Liver (tissue), 9 donors: Measurements from ENCODE around the gene SLC9A1. TPM values are rescaled to one million over a fixed set of nuclear protein-coding genes. Genes with fewer than 3 reads are reported as not detected.

Experiments
- DNase-seq: peaks from one replicate; pipeline ENCODE4 v3.0.0-alpha.2; 2017; ENCODE audit warnings: low spot score
- H3K27ac ChIP-seq, 2 donors: one replicate each; pipeline ENCODE4 v1.7.0; 2013; ENCODE audit warnings: inconsistent platforms in 2 of 2, low read length in 2 of 2, control low read depth in 1 of 2, low read depth in 1 of 2, mild to moderate bottlenecking in 1 of 2
- H3K27me3 ChIP-seq, 4 donors: one replicate each; pipeline versions ENCODE4 v1.6.1 to v1.7.0; 2013; ENCODE audit warnings: low read length in 3 of 4, inconsistent platforms in 1 of 4, mild to moderate bottlenecking in 1 of 4, moderate library complexity in 1 of 4; ENCODE audit not compliant: control insufficient read depth in 4 of 4, insufficient read depth in 4 of 4
- H3K36me3 ChIP-seq, 4 donors: one replicate each; pipeline versions ENCODE4 v1.6.1 to v1.7.0; 2013; ENCODE audit warnings: low read length in 3 of 4, mild to moderate bottlenecking in 3 of 4, low read depth in 1 of 4, moderate library complexity in 1 of 4; ENCODE audit not compliant: control insufficient read depth in 4 of 4, insufficient read depth in 3 of 4
- H3K4me1 ChIP-seq, 4 donors: one replicate each; pipeline versions ENCODE4 v1.6.1 to v1.7.0; 2013; ENCODE audit warnings: low read length in 3 of 4, mild to moderate bottlenecking in 3 of 4, moderate library complexity in 1 of 4; ENCODE audit not compliant: control insufficient read depth in 4 of 4, insufficient read depth in 4 of 4
- H3K4me3 ChIP-seq, 3 donors: one replicate each; pipeline versions ENCODE4 v1.6.1 to v1.7.0; 2013; ENCODE audit warnings: low read length in 3 of 3, control low read depth in 1 of 3, low read depth in 1 of 3, mild to moderate bottlenecking in 1 of 3
- H3K9ac ChIP-seq, 2 donors: one replicate each; pipeline ENCODE4 v1.7.0; 2013; ENCODE audit warnings: low read length in 2 of 2, mild to moderate bottlenecking in 2 of 2, moderate library complexity in 2 of 2, control low read depth in 1 of 2, low read depth in 1 of 2
- H3K9me3 ChIP-seq, 4 donors: one replicate each; pipeline versions ENCODE4 v1.6.1 to v1.7.0; 2013; ENCODE audit warnings: low read length in 3 of 4; ENCODE audit not compliant: control insufficient read depth in 4 of 4
- EGR1 ChIP-seq, 2 donors: IDR thresholded peaks; 2 replicates each; pipeline ENCODE4 v1.6.1; 2016 to 2018; ENCODE audit warnings: antibody characterized with exemption in 2 of 2, low read depth in 2 of 2
- FOXA1 ChIP-seq: IDR thresholded peaks from 2 replicates; pipeline ENCODE4 v1.6.1; 2016; ENCODE audit warnings: antibody characterized with exemption
- FOXA2 ChIP-seq: IDR thresholded peaks from 2 replicates; pipeline ENCODE4 v1.6.1; 2016; ENCODE audit warnings: antibody characterized with exemption
- GABPA ChIP-seq, 2 donors: IDR thresholded peaks in 1 of 2; conservative IDR thresholded peaks in 1 of 2; 2 replicates each; pipeline ENCODE4 v1.6.1; 2016; ENCODE audit warnings: antibody characterized with exemption in 2 of 2, mild to moderate bottlenecking in 1 of 2, moderate library complexity in 1 of 2
- HNF4A ChIP-seq, 2 donors: conservative IDR thresholded peaks; 2 replicates each; pipeline ENCODE4 v1.6.1; 2016; ENCODE audit warnings: antibody characterized with exemption in 2 of 2, mild to moderate bottlenecking in 2 of 2
- HNF4G ChIP-seq: IDR thresholded peaks from 2 replicates; pipeline ENCODE4 v1.6.1; 2016; ENCODE audit warnings: antibody characterized with exemption
- JUND ChIP-seq, 2 donors: IDR thresholded peaks; 2 replicates each; pipeline ENCODE4 v1.6.1; 2016; ENCODE audit warnings: antibody characterized with exemption in 2 of 2
- NR2F2 ChIP-seq: IDR thresholded peaks from 2 replicates; pipeline ENCODE4 v1.6.1; 2016; ENCODE audit warnings: antibody characterized with exemption
- RAD21 ChIP-seq, 2 donors: IDR thresholded peaks; 2 replicates each; pipeline ENCODE4 v1.6.1; 2016; ENCODE audit warnings: antibody characterized with exemption in 2 of 2, mild to moderate bottlenecking in 2 of 2
- RXRA ChIP-seq, 2 donors: IDR thresholded peaks; 2 replicates each; pipeline ENCODE4 v1.6.1; 2017 to 2018; ENCODE audit warnings: antibody characterized with exemption in 2 of 2, mild to moderate bottlenecking in 1 of 2
- SP1 ChIP-seq: IDR thresholded peaks from 2 replicates; pipeline ENCODE4 v1.6.1; 2018; ENCODE audit warnings: antibody characterized with exemption, mild to moderate bottlenecking
- TAF1 ChIP-seq: conservative IDR thresholded peaks from 2 replicates; pipeline ENCODE4 v1.6.1; 2016; ENCODE audit warnings: antibody characterized with exemption, mild to moderate bottlenecking
- YY1 ChIP-seq: IDR thresholded peaks from 2 replicates; pipeline ENCODE4 v1.6.1; 2016; ENCODE audit warnings: antibody characterized with exemption, mild to moderate bottlenecking
- WGBS: extraction: QIAGEN DNeasy Blood & Tissue Kit; methylation state at CpG from one replicate; pipeline ENCODE4 v1.1.7; 2013; 5-methylcytosine and 5-hydroxymethylcytosine counted together
- polyA plus RNA-seq, 2 donors: library from polyadenylated mRNA; stranded (reverse) in 1 of 2; unstranded in 1 of 2; fragments of 200-250 nt in 1 of 2; fragments of >200 nt in 1 of 2; fragmentation: Nextera tagmentation in 1 of 2; extraction: Ambion mirVana in 1 of 2; gene quantifications; one replicate each; pipeline versions ENCODE4 v1.2.1 to v1.2.3, GENCODE V29; 2013 to 2015
- total RNA-seq, 2 donors: library from RNA; depleted of rRNA; stranded (reverse); fragments of >200 nt; gene quantifications; one replicate each; pipeline ENCODE4 v1.2.3, GENCODE V29; 2014
- TF ChIP-seq, protein P1 (sequence below): IDR thresholded peaks from 2 replicates; pipeline ENCODE4 v1.6.1; 2016; ENCODE audit warnings: antibody characterized with exemption
- TF ChIP-seq, protein P2 (sequence below): IDR thresholded peaks from 2 replicates; pipeline ENCODE4 v1.6.1; 2016; ENCODE audit warnings: antibody characterized with exemption
- TF ChIP-seq, protein P3 (sequence below): IDR thresholded peaks from 2 replicates; pipeline ENCODE4 v1.6.1; 2016; ENCODE audit warnings: antibody characterized with exemption
- TF ChIP-seq, protein P4 (sequence below): fragments of 150-350 bp; IDR thresholded peaks from 2 replicates; pipeline ENCODE4 v1.5.1; 2017; ENCODE audit warnings: improper control_type of control experiment, low read depth, low read length; ENCODE audit not compliant: missing input control
- TF ChIP-seq, protein P5 (sequence below): IDR thresholded peaks from 2 replicates; pipeline ENCODE4 v1.6.1; 2016; ENCODE audit warnings: antibody characterized with exemption, mild to moderate bottlenecking
- donor health status: healthy.
- donor health status: healthy.
- donor health status: healthy.
- donor health status: healthy.
- donor health status: healthy.

SLC9A1 gene
- total and polyA plus RNA-seq, 4 donors = 1.3 to 3.2 (median 1.5) TPM

DNA sequence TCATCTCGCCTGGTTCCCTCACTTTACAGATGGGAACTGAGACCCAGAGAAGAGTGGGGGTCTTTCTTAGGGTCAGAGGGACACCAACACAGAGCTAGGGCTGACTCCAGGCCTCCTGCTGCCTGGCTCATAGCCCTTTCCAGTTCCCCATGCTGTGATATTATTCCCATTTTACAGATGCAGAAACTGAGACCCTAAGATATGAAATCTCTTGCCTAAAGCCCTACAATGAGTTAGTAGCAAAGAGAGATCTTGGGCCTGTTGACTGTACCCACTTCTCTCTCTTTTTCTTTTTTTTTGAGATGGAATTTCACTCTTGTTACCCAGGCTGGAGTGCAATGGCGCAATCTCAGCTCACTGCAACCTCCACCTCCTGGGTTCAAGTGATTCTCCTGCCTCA lies 49.9 kb downstream of the SLC9A1 start:
- no peaks in the 10 kb centered on the region for H3K9me3 ChIP-seq
- WGBS = 100% methylated on average over 2 of the region's 2 CpGs
- H3K4me1 ChIP-seq = peaks cover 8 to 23% (median 17%) of the 10 kb centered on the region in 4 donors
- no peak overlapping the region for H3K27ac ChIP-seq
- TF ChIP-seq FOXA2 = no peak
- no peak for TF ChIP-seq HNF4G
- TF ChIP-seq, protein P1, sequence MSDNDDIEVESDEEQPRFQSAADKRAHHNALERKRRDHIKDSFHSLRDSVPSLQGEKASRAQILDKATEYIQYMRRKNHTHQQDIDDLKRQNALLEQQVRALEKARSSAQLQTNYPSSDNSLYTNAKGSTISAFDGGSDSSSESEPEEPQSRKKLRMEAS = no peak
- no peak for TF ChIP-seq SP1
- TF ChIP-seq GABPA (IDR thresholded peaks at IDR 0.05 in 1 of 2, conservative IDR thresholded peaks at IDR 0.05 in 1 of 2) = no peak
- TF ChIP-seq, protein P2, sequence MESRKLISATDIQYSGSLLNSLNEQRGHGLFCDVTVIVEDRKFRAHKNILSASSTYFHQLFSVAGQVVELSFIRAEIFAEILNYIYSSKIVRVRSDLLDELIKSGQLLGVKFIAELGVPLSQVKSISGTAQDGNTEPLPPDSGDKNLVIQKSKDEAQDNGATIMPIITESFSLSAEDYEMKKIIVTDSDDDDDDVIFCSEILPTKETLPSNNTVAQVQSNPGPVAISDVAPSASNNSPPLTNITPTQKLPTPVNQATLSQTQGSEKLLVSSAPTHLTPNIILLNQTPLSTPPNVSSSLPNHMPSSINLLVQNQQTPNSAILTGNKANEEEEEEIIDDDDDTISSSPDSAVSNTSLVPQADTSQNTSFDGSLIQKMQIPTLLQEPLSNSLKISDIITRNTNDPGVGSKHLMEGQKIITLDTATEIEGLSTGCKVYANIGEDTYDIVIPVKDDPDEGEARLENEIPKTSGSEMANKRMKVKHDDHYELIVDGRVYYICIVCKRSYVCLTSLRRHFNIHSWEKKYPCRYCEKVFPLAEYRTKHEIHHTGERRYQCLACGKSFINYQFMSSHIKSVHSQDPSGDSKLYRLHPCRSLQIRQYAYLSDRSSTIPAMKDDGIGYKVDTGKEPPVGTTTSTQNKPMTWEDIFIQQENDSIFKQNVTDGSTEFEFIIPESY = no peak
- TF ChIP-seq, protein P3, sequence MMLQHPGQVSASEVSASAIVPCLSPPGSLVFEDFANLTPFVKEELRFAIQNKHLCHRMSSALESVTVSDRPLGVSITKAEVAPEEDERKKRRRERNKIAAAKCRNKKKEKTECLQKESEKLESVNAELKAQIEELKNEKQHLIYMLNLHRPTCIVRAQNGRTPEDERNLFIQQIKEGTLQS = no peak
- TF ChIP-seq EGR1 (IDR thresholded peaks at IDR 0.05; ENCODE audit: low read depth in 2 of 2) = no peak
- DNase-seq = no peak
- H3K27me3 ChIP-seq = no peaks in the 10 kb centered on the region
- no peak overlapping the region for H3K4me3 ChIP-seq
- H3K9ac ChIP-seq = no peak overlapping the region
- peaks cover 0 to 2% (median 0%) of the 10 kb centered on the region in 4 donors for H3K36me3 ChIP-seq

DNA sequence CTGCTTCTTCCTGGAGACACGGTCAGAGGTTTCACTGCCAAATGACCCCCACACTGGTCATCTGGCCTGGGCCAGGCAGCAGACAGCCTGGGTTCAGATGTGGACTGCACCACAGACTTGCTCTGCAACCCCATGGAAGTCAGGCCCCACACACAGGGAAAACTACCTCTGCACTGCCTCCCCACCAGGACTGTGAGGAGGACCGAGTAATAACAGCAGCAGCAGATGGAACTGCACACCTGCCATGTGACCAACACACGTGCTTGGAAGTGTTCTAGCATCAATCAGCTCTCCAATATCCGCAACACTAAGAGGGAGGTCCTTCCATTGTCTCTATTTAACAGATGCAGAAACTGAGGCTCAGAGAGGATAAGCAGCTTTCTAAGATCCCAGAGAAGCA lies 51.4 kb downstream of the SLC9A1 start:
- H3K4me3 ChIP-seq = no peak overlapping the region
- H3K4me1 ChIP-seq = peaks cover 2 to 17% (median 10%) of the 10 kb centered on the region in 4 donors
- H3K9ac ChIP-seq = no peak overlapping the region
- no peaks in the 10 kb centered on the region for H3K9me3 ChIP-seq
- peaks cover 0 to 2% (median 0%) of the 10 kb centered on the region in 4 donors for H3K36me3 ChIP-seq
- 69% methylated on average over 4 of the region's 4 CpGs for WGBS
- H3K27me3 ChIP-seq = no peaks in the 10 kb centered on the region
- TF ChIP-seq FOXA2 = no peak
- no peak for TF ChIP-seq FOXA1
- TF ChIP-seq, protein P4, sequence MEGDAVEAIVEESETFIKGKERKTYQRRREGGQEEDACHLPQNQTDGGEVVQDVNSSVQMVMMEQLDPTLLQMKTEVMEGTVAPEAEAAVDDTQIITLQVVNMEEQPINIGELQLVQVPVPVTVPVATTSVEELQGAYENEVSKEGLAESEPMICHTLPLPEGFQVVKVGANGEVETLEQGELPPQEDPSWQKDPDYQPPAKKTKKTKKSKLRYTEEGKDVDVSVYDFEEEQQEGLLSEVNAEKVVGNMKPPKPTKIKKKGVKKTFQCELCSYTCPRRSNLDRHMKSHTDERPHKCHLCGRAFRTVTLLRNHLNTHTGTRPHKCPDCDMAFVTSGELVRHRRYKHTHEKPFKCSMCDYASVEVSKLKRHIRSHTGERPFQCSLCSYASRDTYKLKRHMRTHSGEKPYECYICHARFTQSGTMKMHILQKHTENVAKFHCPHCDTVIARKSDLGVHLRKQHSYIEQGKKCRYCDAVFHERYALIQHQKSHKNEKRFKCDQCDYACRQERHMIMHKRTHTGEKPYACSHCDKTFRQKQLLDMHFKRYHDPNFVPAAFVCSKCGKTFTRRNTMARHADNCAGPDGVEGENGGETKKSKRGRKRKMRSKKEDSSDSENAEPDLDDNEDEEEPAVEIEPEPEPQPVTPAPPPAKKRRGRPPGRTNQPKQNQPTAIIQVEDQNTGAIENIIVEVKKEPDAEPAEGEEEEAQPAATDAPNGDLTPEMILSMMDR = no peak
- TF ChIP-seq, protein P1 = no peak
- no peak for TF ChIP-seq TAF1
- no peak for TF ChIP-seq HNF4A (conservative IDR thresholded peaks at IDR 0.05)
- TF ChIP-seq, protein P3 = no peak
- no peak for TF ChIP-seq YY1
- TF ChIP-seq GABPA (IDR thresholded peaks at IDR 0.05 in 1 of 2, conservative IDR thresholded peaks at IDR 0.05 in 1 of 2) = no peak
- TF ChIP-seq EGR1 (IDR thresholded peaks at IDR 0.05; ENCODE audit: low read depth in 2 of 2) = no peak
- TF ChIP-seq, protein P5, sequence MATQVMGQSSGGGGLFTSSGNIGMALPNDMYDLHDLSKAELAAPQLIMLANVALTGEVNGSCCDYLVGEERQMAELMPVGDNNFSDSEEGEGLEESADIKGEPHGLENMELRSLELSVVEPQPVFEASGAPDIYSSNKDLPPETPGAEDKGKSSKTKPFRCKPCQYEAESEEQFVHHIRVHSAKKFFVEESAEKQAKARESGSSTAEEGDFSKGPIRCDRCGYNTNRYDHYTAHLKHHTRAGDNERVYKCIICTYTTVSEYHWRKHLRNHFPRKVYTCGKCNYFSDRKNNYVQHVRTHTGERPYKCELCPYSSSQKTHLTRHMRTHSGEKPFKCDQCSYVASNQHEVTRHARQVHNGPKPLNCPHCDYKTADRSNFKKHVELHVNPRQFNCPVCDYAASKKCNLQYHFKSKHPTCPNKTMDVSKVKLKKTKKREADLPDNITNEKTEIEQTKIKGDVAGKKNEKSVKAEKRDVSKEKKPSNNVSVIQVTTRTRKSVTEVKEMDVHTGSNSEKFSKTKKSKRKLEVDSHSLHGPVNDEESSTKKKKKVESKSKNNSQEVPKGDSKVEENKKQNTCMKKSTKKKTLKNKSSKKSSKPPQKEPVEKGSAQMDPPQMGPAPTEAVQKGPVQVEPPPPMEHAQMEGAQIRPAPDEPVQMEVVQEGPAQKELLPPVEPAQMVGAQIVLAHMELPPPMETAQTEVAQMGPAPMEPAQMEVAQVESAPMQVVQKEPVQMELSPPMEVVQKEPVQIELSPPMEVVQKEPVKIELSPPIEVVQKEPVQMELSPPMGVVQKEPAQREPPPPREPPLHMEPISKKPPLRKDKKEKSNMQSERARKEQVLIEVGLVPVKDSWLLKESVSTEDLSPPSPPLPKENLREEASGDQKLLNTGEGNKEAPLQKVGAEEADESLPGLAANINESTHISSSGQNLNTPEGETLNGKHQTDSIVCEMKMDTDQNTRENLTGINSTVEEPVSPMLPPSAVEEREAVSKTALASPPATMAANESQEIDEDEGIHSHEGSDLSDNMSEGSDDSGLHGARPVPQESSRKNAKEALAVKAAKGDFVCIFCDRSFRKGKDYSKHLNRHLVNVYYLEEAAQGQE = no peak
- TF ChIP-seq SP1 = no peak
- no peak for TF ChIP-seq RXRA (IDR thresholded peaks at IDR 0.05)
- no peak for TF ChIP-seq JUND (IDR thresholded peaks at IDR 0.05)
- no peak for TF ChIP-seq HNF4G
- TF ChIP-seq RAD21 (IDR thresholded peaks at IDR 0.05) = no peak
- no peak for TF ChIP-seq NR2F2
- TF ChIP-seq, protein P2 = no peak
- no peak overlapping the region for H3K27ac ChIP-seq
- no peak for DNase-seq
